ENCODE measurements around the gene SLC66A3.

GRCh38 chr2:11157731-11158130 is 2.5 kb downstream of the SLC66A3 start:
- TF ChIP-seq POLR2A (IDR thresholded peaks at IDR 0.05; ENCODE audit: low read depth): no peak
- TF ChIP-seq, protein P1, sequence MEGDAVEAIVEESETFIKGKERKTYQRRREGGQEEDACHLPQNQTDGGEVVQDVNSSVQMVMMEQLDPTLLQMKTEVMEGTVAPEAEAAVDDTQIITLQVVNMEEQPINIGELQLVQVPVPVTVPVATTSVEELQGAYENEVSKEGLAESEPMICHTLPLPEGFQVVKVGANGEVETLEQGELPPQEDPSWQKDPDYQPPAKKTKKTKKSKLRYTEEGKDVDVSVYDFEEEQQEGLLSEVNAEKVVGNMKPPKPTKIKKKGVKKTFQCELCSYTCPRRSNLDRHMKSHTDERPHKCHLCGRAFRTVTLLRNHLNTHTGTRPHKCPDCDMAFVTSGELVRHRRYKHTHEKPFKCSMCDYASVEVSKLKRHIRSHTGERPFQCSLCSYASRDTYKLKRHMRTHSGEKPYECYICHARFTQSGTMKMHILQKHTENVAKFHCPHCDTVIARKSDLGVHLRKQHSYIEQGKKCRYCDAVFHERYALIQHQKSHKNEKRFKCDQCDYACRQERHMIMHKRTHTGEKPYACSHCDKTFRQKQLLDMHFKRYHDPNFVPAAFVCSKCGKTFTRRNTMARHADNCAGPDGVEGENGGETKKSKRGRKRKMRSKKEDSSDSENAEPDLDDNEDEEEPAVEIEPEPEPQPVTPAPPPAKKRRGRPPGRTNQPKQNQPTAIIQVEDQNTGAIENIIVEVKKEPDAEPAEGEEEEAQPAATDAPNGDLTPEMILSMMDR (IDR thresholded peaks at IDR 0.05): no peak

All from esophagus muscularis mucosa (tissue), 3 donors.